GM21367 (cell line): Measurements from ENCODE around the gene SLC66A1.

Experiments used
- ATAC-seq: cut with Tn5 transposase; IDR thresholded peaks from one replicate; pipeline ENCODE4 v1.9.1; 2021; ENCODE audit not compliant: unreplicated experiment

The SLC66A1 gene

GRCh38 chr1:19342062-19342750 lies 30.1 kb downstream of the SLC66A1 start:
- ATAC-seq: no peak

GRCh38 chr1:19342894-19343616 lies 30.9 kb downstream of the SLC66A1 start:
- no peak for ATAC-seq

GRCh38 chr1:19343617-19344350 lies 31.7 kb downstream of the SLC66A1 start:
- ATAC-seq: no peak

GRCh38 chr1:19344372-19344810 lies 32.3 kb downstream of the SLC66A1 start:
- no peak for ATAC-seq

GRCh38 chr1:19344831-19345230 lies 32.7 kb downstream of the SLC66A1 start:
- ATAC-seq: no peak

- no peak for ATAC-seq
Observed at GRCh38 chr1:19345391-19345790, 33.3 kb downstream of the SLC66A1 start.

GRCh38 chr1:19346026-19346425 lies 33.9 kb downstream of the SLC66A1 start:
- ATAC-seq: no peak

- ATAC-seq: no peak
Observed at GRCh38 chr1:19347533-19348172, 35.5 kb downstream of the SLC66A1 start.

GRCh38 chr1:19348441-19349198 lies 36.5 kb downstream of the SLC66A1 start:
- ATAC-seq: no peak

- no peak for ATAC-seq
Observed at GRCh38 chr1:19349999-19350398, 37.9 kb downstream of the SLC66A1 start.

GRCh38 chr1:19350566-19350965 lies 38.4 kb downstream of the SLC66A1 start:
- ATAC-seq: no peak

GRCh38 chr1:19351873-19352272 lies 39.7 kb downstream of the SLC66A1 start:
- no peak for ATAC-seq

- no peak for ATAC-seq
Observed at GRCh38 chr1:19352839-19353238, 40.7 kb downstream of the SLC66A1 start.

- no peak for ATAC-seq
Observed at GRCh38 chr1:19353596-19353995, 41.5 kb downstream of the SLC66A1 start.

- no peak for ATAC-seq
Observed at GRCh38 chr1:19354531-19354981, 42.4 kb downstream of the SLC66A1 start.

GRCh38 chr1:19356266-19356665 lies 44.1 kb downstream of the SLC66A1 start:
- ATAC-seq: no peak

- no peak for ATAC-seq
Observed at GRCh38 chr1:19357299-19357986, 45.3 kb downstream of the SLC66A1 start.

GRCh38 chr1:19358710-19359109 lies 46.6 kb downstream of the SLC66A1 start:
- no peak for ATAC-seq

- no peak for ATAC-seq
Observed at GRCh38 chr1:19359357-19359756, 47.2 kb downstream of the SLC66A1 start.

GRCh38 chr1:19360016-19360415 lies 47.9 kb downstream of the SLC66A1 start:
- ATAC-seq: no peak
